NB4 (cell line): ENCODE measurements around the gene DOCK6.

Experiments
- DNase-seq: peaks from one replicate; pipeline ENCODE4 v3.0.0; 2010; ENCODE audit warnings: low read depth
- H3K4me3 ChIP-seq: one replicate; pipeline ENCODE4 v1.5.1; 2011; ENCODE audit warnings: mild to moderate bottlenecking, low read depth, low read length, moderate library complexity
- MAX ChIP-seq: IDR thresholded peaks from 2 replicates; pipeline ENCODE4 v1.6.1; 2011; ENCODE audit warnings: low read depth, low read length
- MYC ChIP-seq: IDR thresholded peaks from 2 replicates; pipeline ENCODE4 v1.6.1; 2011; ENCODE audit warnings: low read depth, low read length
- POLR2A ChIP-seq: IDR thresholded peaks from 2 replicates; pipeline ENCODE4 v1.6.1; 2011; ENCODE audit warnings: mild to moderate bottlenecking; ENCODE audit not compliant: insufficient read length; ENCODE audit errors: extremely low read depth
- TF ChIP-seq, protein P1 (sequence below): IDR thresholded peaks from one replicate; pipeline ENCODE4 v1.5.1; 2012; ENCODE audit warnings: low read depth, low read length

The DOCK6 gene

DNA sequence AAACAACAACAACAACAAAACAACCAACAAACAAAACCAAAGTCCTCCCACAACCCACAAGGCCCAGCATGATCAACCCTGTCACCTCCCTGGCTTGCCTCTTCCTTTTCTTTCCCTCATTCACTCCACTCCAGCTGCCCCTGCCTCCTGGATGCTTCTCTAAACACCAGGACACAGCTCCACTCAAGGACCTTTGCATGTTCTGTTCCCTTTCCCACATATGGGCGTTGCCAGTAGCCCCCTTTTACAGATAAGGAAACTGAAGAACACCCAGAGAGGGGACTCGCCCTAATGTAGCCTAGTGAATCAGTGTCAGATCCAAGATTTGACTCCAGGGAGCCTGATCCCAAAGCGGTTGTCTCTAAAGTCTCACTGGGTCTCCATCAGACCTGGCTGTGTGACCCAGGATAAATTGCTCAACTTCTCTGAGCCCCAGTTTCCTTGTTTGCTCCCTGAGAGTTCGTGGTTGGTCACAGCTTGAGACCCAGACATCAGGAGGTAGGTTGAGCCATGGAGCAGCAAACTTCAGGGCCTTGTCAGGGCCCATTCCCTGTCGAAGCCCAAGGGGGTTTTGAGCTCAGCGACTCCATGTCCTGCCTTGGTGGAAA, 3.0 kb upstream of the DOCK6 start:
- no peak overlapping the region for H3K4me3 ChIP-seq
- TF ChIP-seq POLR2A (no peak), MYC (no peak), MAX (no peak)
- TF ChIP-seq, protein P1, sequence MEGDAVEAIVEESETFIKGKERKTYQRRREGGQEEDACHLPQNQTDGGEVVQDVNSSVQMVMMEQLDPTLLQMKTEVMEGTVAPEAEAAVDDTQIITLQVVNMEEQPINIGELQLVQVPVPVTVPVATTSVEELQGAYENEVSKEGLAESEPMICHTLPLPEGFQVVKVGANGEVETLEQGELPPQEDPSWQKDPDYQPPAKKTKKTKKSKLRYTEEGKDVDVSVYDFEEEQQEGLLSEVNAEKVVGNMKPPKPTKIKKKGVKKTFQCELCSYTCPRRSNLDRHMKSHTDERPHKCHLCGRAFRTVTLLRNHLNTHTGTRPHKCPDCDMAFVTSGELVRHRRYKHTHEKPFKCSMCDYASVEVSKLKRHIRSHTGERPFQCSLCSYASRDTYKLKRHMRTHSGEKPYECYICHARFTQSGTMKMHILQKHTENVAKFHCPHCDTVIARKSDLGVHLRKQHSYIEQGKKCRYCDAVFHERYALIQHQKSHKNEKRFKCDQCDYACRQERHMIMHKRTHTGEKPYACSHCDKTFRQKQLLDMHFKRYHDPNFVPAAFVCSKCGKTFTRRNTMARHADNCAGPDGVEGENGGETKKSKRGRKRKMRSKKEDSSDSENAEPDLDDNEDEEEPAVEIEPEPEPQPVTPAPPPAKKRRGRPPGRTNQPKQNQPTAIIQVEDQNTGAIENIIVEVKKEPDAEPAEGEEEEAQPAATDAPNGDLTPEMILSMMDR = no peak
- DNase-seq = no peak

GRCh38 chr19:11264452-11265176, 2.3 kb upstream of the DOCK6 start:
- TF ChIP-seq, protein P1 = no peak
- TF ChIP-seq POLR2A (no peak), MAX (no peak), MYC (no peak)
- H3K4me3 ChIP-seq = no peak overlapping the region
- DNase-seq = no peak

GRCh38 chr19:11263726-11264125, 1.4 kb upstream of the DOCK6 start:
- no peak for TF ChIP-seq POLR2A
- TF ChIP-seq, protein P1 = no peak
- TF ChIP-seq MAX = no peak
- no peak overlapping the region for H3K4me3 ChIP-seq

GRCh38 chr19:11261431-11261970, 823 bp downstream of the DOCK6 start:
- no peak overlapping the region for H3K4me3 ChIP-seq
- no peak for DNase-seq
- TF ChIP-seq POLR2A (no peak), MAX (no peak), MYC (no peak)
- TF ChIP-seq, protein P1 = no peak

More at GRCh38 chr19:11263726-11264125, 1.4 kb upstream of the DOCK6 start:
- no peak for DNase-seq

DNA sequence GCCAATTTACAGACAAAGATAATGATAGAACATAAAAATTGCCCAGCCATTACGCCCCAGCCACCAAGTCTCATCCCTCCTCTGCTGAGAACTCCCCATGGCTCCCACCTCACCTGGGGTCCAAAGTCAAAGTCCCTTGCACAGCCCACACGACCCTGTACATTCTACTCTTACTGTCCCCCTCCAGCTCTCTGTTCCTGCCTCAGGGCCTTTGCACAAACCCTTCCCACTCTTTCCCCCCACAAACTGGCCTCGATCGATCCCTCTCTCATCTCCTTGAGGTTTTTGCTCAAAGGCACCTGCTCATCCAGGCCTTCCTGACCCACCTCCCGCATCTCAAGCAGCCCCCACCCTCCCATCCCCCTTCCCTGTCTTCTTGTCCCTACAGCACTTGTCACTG, 1.3 kb downstream of the DOCK6 start:
- no peak overlapping the region for H3K4me3 ChIP-seq
- no peak for DNase-seq

More for the DNA sequence above, 1.3 kb downstream of the DOCK6 start:
- TF ChIP-seq POLR2A (no peak), MYC (no peak), MAX (no peak)
- TF ChIP-seq, protein P1 = no peak
